HG03139 (cell line): ENCODE data around the gene BMERB1.

Source experiments
- ATAC-seq: cut with Tn5 transposase; IDR thresholded peaks from one replicate; pipeline ENCODE4 v1.9.1; 2021; ENCODE audit not compliant: unreplicated experiment

Gene BMERB1

GRCh38 chr16:15493466-15494180 lies 59.2 kb downstream of the BMERB1 start:
- ATAC-seq, result no peak

DNA sequence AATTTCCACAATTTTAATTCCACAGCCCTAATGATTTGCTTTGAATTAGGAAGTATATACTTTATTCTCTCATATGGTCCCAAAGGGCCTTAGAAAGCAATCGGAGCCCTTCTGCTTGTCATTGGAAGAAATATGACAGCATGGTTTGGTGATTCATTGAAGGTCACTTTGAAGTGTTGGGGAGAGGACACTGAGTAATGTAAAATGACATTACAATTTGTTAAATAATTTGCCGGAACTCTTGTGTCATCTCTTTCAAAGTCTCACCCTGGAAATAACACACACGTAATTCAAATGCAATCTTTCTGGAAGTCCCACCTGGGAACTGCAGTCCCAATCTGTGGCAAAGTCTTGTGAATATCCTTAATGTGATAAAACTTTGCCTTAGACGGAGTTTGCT lies 59.8 kb downstream of the BMERB1 start:
- no peak for ATAC-seq

- ATAC-seq, result no peak
Measured at GRCh38 chr16:15495898-15496297, 61.5 kb downstream of the BMERB1 start.

DNA sequence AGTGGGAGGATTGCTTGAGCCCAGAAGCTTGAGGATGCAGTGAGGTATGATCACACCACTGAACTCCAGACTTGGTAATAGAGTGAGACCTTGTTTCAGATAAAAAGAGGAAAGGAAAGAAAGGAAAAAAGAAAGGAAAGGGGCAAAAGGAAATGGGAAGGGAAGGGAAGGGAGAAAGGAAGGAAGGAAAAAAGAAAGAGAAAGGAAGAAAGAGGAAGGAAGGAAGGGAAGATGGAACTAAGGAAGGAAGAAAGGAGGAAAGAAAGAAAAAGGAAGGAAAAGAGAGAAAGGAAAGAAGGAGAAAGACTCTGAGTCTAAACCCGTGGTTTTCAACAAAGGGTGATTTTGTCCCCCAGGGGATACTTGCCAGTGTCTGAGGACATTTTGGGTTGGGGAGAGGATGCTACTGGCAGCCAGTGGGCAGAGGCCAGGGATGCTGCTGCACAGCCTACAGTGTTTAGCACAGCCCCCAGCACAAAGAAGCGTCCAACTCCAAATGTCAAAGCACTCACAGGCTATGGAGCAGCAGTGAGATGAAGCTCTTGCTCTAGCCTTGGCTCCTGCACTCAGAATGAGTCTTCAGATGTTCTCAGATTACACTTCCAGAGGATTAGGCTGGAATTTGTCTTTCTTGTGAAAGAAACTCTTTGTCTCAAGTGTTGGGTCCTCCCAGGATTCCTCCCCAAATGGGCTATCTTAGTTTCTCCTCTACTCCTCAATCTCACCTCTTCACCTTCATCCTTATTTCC lies 64.2 kb downstream of the BMERB1 start:
- ATAC-seq, result no peak

DNA sequence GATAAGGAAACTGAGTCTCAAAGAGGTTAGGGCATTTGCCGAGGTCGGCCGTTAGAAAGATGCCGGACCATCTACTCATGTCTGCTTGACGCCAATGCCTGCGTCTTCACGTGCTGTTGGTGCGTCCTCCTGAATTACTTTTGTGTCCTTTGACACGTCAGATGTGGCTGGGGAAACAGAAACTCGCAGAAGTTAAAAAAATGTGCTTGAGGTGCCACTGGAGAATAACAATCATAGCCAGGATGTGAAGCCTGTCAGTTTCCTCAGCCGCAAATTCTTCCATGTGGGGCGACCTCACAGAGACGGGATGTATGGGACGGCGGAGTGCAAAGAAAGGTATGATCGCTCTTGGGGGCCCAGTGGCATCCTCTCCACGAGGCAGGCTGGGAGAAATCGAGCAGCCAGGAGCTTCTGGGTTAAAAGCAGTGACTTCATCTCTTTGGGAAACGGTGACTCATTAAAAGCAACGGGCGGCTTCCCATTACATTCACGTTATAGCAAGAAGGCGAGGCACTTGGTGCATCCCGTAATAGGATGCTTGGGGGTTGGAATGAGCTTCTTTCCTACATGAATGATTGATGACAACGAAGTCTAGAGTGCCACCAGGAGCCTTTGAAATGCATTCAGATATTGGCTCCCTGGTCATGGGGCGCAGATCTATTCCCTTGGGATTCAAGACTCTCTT lies 67.8 kb downstream of the BMERB1 start:
- no peak for ATAC-seq

GRCh38 chr16:15506441-15506840 lies 72.1 kb downstream of the BMERB1 start:
- ATAC-seq, result no peak

- no peak for ATAC-seq
Measured at GRCh38 chr16:15507301-15507958, 73.0 kb downstream of the BMERB1 start.

GRCh38 chr16:15507959-15508627 lies 73.7 kb downstream of the BMERB1 start:
- no peak for ATAC-seq

- ATAC-seq, result no peak
Measured at GRCh38 chr16:15509051-15509592, 74.7 kb downstream of the BMERB1 start.

DNA sequence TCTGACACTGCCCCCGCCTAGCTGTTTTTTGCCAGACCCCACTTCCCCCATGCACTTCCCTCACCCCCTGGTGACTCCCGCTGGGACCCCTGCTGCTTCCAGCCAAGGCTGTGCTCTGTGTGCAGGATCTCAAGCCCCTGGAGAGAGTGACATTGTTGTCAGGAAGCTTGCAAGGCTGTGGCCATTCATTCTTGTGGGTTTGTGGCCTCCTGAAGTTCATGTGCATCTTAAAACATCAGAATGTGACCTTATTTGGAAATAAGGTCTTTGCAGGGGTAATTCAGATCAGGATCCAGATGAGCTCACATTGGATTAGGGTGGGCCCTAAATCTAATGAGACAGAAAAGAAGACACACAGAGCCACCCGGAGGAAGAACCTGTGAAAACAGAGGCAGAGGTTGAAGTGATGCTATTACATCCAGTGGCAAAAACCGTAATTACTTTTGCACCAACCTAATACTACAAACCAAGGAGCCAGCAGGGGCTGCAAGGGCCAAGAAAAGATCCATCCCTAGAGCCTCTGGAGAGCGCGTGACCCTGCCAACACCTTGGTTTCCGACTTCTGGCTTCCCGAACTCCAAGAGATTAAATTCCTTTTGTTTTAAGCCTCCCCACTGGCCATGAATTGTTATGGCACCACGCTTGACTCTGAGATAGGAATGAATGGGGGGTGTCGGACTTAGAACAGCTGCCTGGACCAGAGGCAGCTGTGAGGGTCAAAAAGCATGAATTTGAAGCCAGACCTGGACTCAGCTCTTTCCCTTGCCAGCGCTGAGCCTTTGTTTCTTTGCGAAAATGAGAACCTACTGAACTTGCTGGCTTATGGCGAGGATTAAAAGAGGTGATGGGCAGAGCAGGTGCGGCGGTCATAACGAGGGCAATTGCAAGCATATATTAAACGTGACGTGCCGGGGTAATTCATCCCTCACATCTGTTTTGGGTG lies 75.5 kb downstream of the BMERB1 start:
- no peak for ATAC-seq

GRCh38 chr16:15510992-15511391 lies 76.6 kb downstream of the BMERB1 start:
- ATAC-seq, result no peak

GRCh38 chr16:15511759-15512487 lies 77.5 kb downstream of the BMERB1 start:
- ATAC-seq, result no peak

DNA sequence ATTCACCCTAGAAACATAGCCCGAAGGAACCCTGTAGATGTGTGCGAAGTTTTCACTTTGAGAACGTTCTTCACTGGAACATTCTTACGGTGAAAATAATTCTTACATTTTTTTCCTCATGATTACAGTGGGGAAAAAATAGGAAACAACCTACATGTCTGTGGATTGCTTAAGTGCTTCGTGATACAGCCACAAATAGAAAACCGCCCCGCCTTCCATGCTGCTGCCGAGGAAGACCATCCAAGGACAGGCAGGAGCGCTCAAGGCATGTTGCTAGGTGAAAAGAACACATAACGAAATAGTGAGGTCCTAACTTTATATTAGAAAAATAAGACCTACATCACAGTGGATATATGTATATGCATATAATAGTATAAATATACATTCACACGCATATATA lies 78.8 kb downstream of the BMERB1 start:
- ATAC-seq, result no peak

- ATAC-seq, result no peak
Measured at GRCh38 chr16:15515992-15516391, 81.6 kb downstream of the BMERB1 start.

GRCh38 chr16:15516609-15517008 lies 82.2 kb downstream of the BMERB1 start:
- no peak for ATAC-seq

GRCh38 chr16:15517743-15518377 lies 83.5 kb downstream of the BMERB1 start:
- ATAC-seq, result no peak

- ATAC-seq, result no peak
Measured at GRCh38 chr16:15518381-15519351, 84.3 kb downstream of the BMERB1 start.
